Tibial nerve (tissue), 4 donors: ENCODE data around the gene CUL3. TPM values are rescaled to one million over a fixed set of nuclear protein-coding genes. Genes with fewer than 3 reads are reported as not detected.
"Not testable (repeated sequence)": the region's sequence is repeated elsewhere in the genome, so short reads cannot be mapped to it uniquely, and the experiment has no call there.

ENCODE experiments used
- DNase-seq, 2 donors: peaks; one replicate each; pipeline ENCODE4 v3.0.0-alpha.2; 2019; ENCODE audit warnings: low spot score in 2 of 2
- H3K27ac ChIP-seq, 4 donors: fragments of 200-600 bp; sonication (generic) in 3 of 4; one replicate each; pipeline ENCODE4 v1.5.1; 2017 to 2019; ENCODE audit warnings: mild to moderate bottlenecking in 1 of 4
- H3K27me3 ChIP-seq, 2 donors: fragments of 200-600 bp; sonication (generic) in 1 of 2; one replicate each; pipeline versions ENCODE4 v1.5.1 to v1.6.0; 2017 to 2019
- H3K36me3 ChIP-seq, 3 donors: fragments of 200-600 bp; sonication (generic); one replicate each; pipeline ENCODE4 v1.5.1; 2018 to 2019
- H3K4me1 ChIP-seq, 4 donors: fragments of 200-600 bp; sonication (generic) in 3 of 4; one replicate each; pipeline ENCODE4 v1.5.1; 2017 to 2019
- H3K4me3 ChIP-seq, 4 donors: fragments of 200-600 bp; sonication (generic) in 3 of 4; one replicate each; pipeline ENCODE4 v1.5.1; 2017 to 2019; ENCODE audit warnings: mild to moderate bottlenecking in 1 of 4, moderate library complexity in 1 of 4
- H3K9me3 ChIP-seq, 4 donors: fragments of 200-600 bp; sonication (generic) in 3 of 4; one replicate each; pipeline ENCODE4 v1.5.1; 2017 to 2019
- CTCF ChIP-seq, 5 experiments: fragments of 200-600 bp in 3 of 5; fragments of 450-650 bp in 2 of 5; sonication (generic) in 3 of 5; IDR thresholded peaks; one replicate each; pipeline ENCODE4 v1.5.1; 2016 to 2019; ENCODE audit warnings: antibody characterized with exemption in 5 of 5, mild to moderate bottlenecking in 3 of 5, moderate library complexity in 2 of 5
- EP300 ChIP-seq, 2 donors: sonication (generic); formaldehyde crosslinking; IDR thresholded peaks; one replicate each; pipeline ENCODE4 v1.6.1; 2017; ENCODE audit warnings: antibody characterized with exemption in 2 of 2, mild to moderate bottlenecking in 1 of 2
- POLR2A ChIP-seq, 2 donors: fragments of 450-650 bp; IDR thresholded peaks; one replicate each; pipeline ENCODE4 v1.6.1; 2017; ENCODE audit warnings: antibody characterized with exemption in 2 of 2, mild to moderate bottlenecking in 2 of 2, moderate library complexity in 2 of 2
- WGBS, 2 donors: methylation state at CpG; one replicate each; pipeline ENCODE4 v1.1.5; 2018; 5-methylcytosine and 5-hydroxymethylcytosine counted together
- total RNA-seq, 4 donors: library from RNA; depleted of rRNA; stranded (reverse); fragments of >200 nt; gene quantifications; one replicate each; pipeline ENCODE4 v1.1.0, GENCODE V29; 2016

CUL3 gene
- total RNA-seq, 4 donors from 2014 or later: 63.0 to 72.2 (median 67.3) TPM

- 81 to 89% methylated on average over 4 of the region's 4 CpGs for WGBS, 2 donors
- no peaks in the 10 kb centered on the region for H3K27me3 ChIP-seq
- no peak for TF ChIP-seq EP300 (IDR thresholded peaks at IDR 0.05)
- TF ChIP-seq POLR2A (IDR thresholded peaks at IDR 0.05): no peak
- no peak for TF ChIP-seq CTCF (IDR thresholded peaks at IDR 0.05)
These were observed 28.6 kb upstream of the CUL3 start for GRCh38 chr2:224613543-224614286.

GRCh38 chr2:224612578-224612977 is 27.4 kb upstream of the CUL3 start:
- H3K27me3 ChIP-seq: no peaks in the 10 kb centered on the region
- no peaks in the 10 kb centered on the region for H3K36me3 ChIP-seq
- H3K27ac ChIP-seq: no peak overlapping the region
- TF ChIP-seq CTCF (IDR thresholded peaks at IDR 0.05): no peak
- no peaks in the 10 kb centered on the region for H3K9me3 ChIP-seq
- WGBS, 2 donors: 58 to 78% methylated on average over 5 of the region's 5 CpGs
- H3K4me3 ChIP-seq: no peak overlapping the region
- DNase-seq: no peak
- H3K4me1 ChIP-seq: no peaks in the 10 kb centered on the region

More at GRCh38 chr2:224613543-224614286, 28.6 kb upstream of the CUL3 start:
- DNase-seq: no peak
- Histone ChIP-seq H3K36me3 (no peaks in the 10 kb centered on the region), H3K27ac (no peak overlapping the region), H3K9me3 (no peaks in the 10 kb centered on the region), H3K4me3 (no peak overlapping the region), H3K4me1 (no peaks in the 10 kb centered on the region)

- 66 to 75% methylated on average over 3 of the region's 3 CpGs for WGBS, 2 donors
- H3K36me3 ChIP-seq: no peaks in the 10 kb centered on the region
These were observed 26.8 kb upstream of the CUL3 start for GRCh38 chr2:224611938-224612337.

GRCh38 chr2:224608104-224608503 is 22.9 kb upstream of the CUL3 start:
- DNase-seq: no peak
- TF ChIP-seq CTCF (IDR thresholded peaks at IDR 0.05): no peak
- TF ChIP-seq EP300 (IDR thresholded peaks at IDR 0.05): no peak
- TF ChIP-seq POLR2A (IDR thresholded peaks at IDR 0.05): no peak
- WGBS, 2 donors: 71 to 85% methylated on average over 3 of the region's 3 CpGs
- H3K4me1 ChIP-seq: no peaks in the 10 kb centered on the region
- no peaks in the 10 kb centered on the region for H3K27me3 ChIP-seq
- no peak overlapping the region for H3K27ac ChIP-seq
- H3K4me3 ChIP-seq: no peak overlapping the region
- H3K36me3 ChIP-seq: no peaks in the 10 kb centered on the region
- peaks cover 0 to 7% (median 0%) of the 10 kb centered on the region in 4 donors for H3K9me3 ChIP-seq

More at GRCh38 chr2:224611938-224612337, 26.8 kb upstream of the CUL3 start:
- no peak for DNase-seq
- Histone ChIP-seq H3K4me3 (no peak overlapping the region), H3K9me3 (no peaks in the 10 kb centered on the region), H3K4me1 (no peaks in the 10 kb centered on the region), H3K27ac (no peak overlapping the region), H3K27me3 (no peaks in the 10 kb centered on the region)
- TF ChIP-seq CTCF (IDR thresholded peaks at IDR 0.05): peak in 1 of 5 experiments; percentile 11
- no peak for TF ChIP-seq EP300 (IDR thresholded peaks at IDR 0.05)

GRCh38 chr2:224603746-224604500 is 18.8 kb upstream of the CUL3 start:
- H3K27me3 ChIP-seq, DNase-seq, H3K27ac ChIP-seq, H3K4me3 ChIP-seq, H3K4me1 ChIP-seq, H3K36me3 ChIP-seq, H3K9me3 ChIP-seq: not testable (repeated sequence)
- WGBS, 2 donors: 87 to 93% methylated on average over 9 to 42 of the region's 42 CpGs

GRCh38 chr2:224602778-224603375 is 17.7 kb upstream of the CUL3 start:
- DNase-seq, H3K27ac ChIP-seq, H3K36me3 ChIP-seq, H3K4me1 ChIP-seq, H3K4me3 ChIP-seq, H3K9me3 ChIP-seq, H3K27me3 ChIP-seq: not testable (repeated sequence)
- WGBS, 2 donors: 86 to 89% methylated on average over 16 of the region's 17 CpGs
